GM23248 (cell line): ENCODE data around the gene C1orf21.

ENCODE experiments used
- EZH2 ChIP-seq: fragments of 200-600 bp; sonication (generic); IDR thresholded peaks from 2 replicates; pipeline ENCODE4 v1.6.1; 2018; ENCODE audit warnings: antibody characterized with exemption, mild to moderate bottlenecking; ENCODE audit not compliant: insufficient read depth, poor library complexity, severe bottlenecking
- EZH2phosphoT487 ChIP-seq: fragments of 200-600 bp; sonication (generic); IDR thresholded peaks from 2 replicates; pipeline ENCODE4 v1.6.1; 2018; ENCODE audit warnings: antibody characterized with exemption, moderate library complexity, mild to moderate bottlenecking, low read depth; ENCODE audit not compliant: insufficient read depth

GRCh38 chr1:184395370-184395769, 8.5 kb downstream of the C1orf21 start:
- TF ChIP-seq EZH2 = no peak
- TF ChIP-seq EZH2phosphoT487 = no peak
